HepG2 (cell line): ENCODE measurements around the gene SPAG9. TPM values are rescaled to one million over a fixed set of nuclear protein-coding genes. Genes with fewer than 3 reads are reported as not detected.

Experiments used
- CAMTA2 ChIP-seq: sonication (generic); formaldehyde crosslinking; IDR thresholded peaks from 2 replicates; pipeline ENCODE4 v1.4.0; 2020; ENCODE audit warnings: mild to moderate bottlenecking, missing genetic modification reagents, borderline replicate concordance
- CCAR2 ChIP-seq: fragments of 200-400 bp; formaldehyde crosslinking; optimal IDR thresholded peaks from 2 replicates; pipeline ENCODE3; 2018; ENCODE audit warnings: low read depth, mild to moderate bottlenecking, low read length, moderate library complexity
- EHMT2 ChIP-seq: fragments of 200-600 bp; sonication (generic); IDR thresholded peaks from 2 replicates; pipeline ENCODE4 v1.7.0; 2017; ENCODE audit warnings: antibody characterized with exemption, low read depth, low read length, borderline replicate concordance
- JUNB ChIP-seq: sonication (generic); formaldehyde crosslinking; IDR thresholded peaks from 2 replicates; pipeline ENCODE4 v1.8.0; 2022; ENCODE audit warnings: missing genetic modification reagents, mild to moderate bottlenecking, borderline replicate concordance
- MBNL3 ChIP-seq: fragments of 250-450 bp; sonication (Bioruptor Pico); conservative IDR thresholded peaks from 2 replicates; pipeline ENCODE4 v1.8.0; 2022; ENCODE audit warnings: mild to moderate bottlenecking, inconsistent platforms
- MLX ChIP-seq: IDR thresholded peaks from 2 replicates; pipeline ENCODE4 v1.6.1; 2016
- MTF1 ChIP-seq: sonication (generic); formaldehyde crosslinking; IDR thresholded peaks from 2 replicates; pipeline ENCODE4 v1.5.0; 2020; ENCODE audit warnings: missing genetic modification reagents
- MTF2 ChIP-seq: sonication (generic); formaldehyde crosslinking; IDR thresholded peaks from 2 replicates; pipeline ENCODE4 v1.5.0; 2020; ENCODE audit warnings: missing genetic modification reagents, borderline replicate concordance
- NFYC ChIP-seq: IDR thresholded peaks from 2 replicates; pipeline ENCODE4 v1.6.1; 2016; ENCODE audit warnings: missing genetic modification reagents, missing compliant biosample characterization
- NR1H2 ChIP-seq: sonication (generic); formaldehyde crosslinking; IDR thresholded peaks from 2 replicates; pipeline ENCODE4 v1.8.1; 2022; ENCODE audit warnings: low read depth, missing genetic modification reagents, borderline replicate concordance
- RAD51 ChIP-seq: fragments of 450-650 bp; IDR thresholded peaks from 2 replicates; pipeline ENCODE4 v1.6.1; 2016; ENCODE audit warnings: borderline replicate concordance
- SAP130 ChIP-seq: IDR thresholded peaks from 2 replicates; pipeline ENCODE4 v1.6.1; 2016; ENCODE audit warnings: low read depth
- SMAD9 ChIP-seq: sonication (generic); formaldehyde crosslinking; IDR thresholded peaks from 2 replicates; pipeline ENCODE4 v1.5.1; 2020; ENCODE audit warnings: mild to moderate bottlenecking, missing genetic modification reagents
- SP4 ChIP-seq: sonication (generic); formaldehyde crosslinking; IDR thresholded peaks from 2 replicates; pipeline ENCODE4 v1.8.1; 2023; ENCODE audit warnings: mild to moderate bottlenecking, missing genetic modification reagents
- SRY ChIP-seq: sonication (generic); formaldehyde crosslinking; IDR thresholded peaks from 2 replicates; pipeline ENCODE4 v1.8.0; 2022; ENCODE audit warnings: mild to moderate bottlenecking, missing genetic modification reagents
- TAF15 ChIP-seq: fragments of 200-400 bp; formaldehyde crosslinking; IDR thresholded peaks from one replicate; pipeline ENCODE4 v1.6.1; 2018; ENCODE audit warnings: mild to moderate bottlenecking, low read depth, low read length; ENCODE audit not compliant: poor library complexity, severe bottlenecking
- THAP9 ChIP-seq: sonication (generic); formaldehyde crosslinking; IDR thresholded peaks from 2 replicates; pipeline ENCODE4; 2020; ENCODE audit warnings: missing genetic modification reagents, mild to moderate bottlenecking, borderline replicate concordance
- TP53 ChIP-seq: sonication (generic); formaldehyde crosslinking; conservative IDR thresholded peaks from 2 replicates; pipeline ENCODE4 v1.4.0; 2020; ENCODE audit warnings: missing genetic modification reagents
- ZNF121 ChIP-seq: sonication (generic); formaldehyde crosslinking; IDR thresholded peaks from 2 replicates; pipeline ENCODE4 v1.5.0; 2020; ENCODE audit warnings: mild to moderate bottlenecking, missing genetic modification reagents
- ZNF276 ChIP-seq: sonication (generic); formaldehyde crosslinking; IDR thresholded peaks from 2 replicates; pipeline ENCODE4 v1.4.0; 2020; ENCODE audit warnings: mild to moderate bottlenecking, low read depth, missing genetic modification reagents
- ZNF709 ChIP-seq: sonication (generic); formaldehyde crosslinking; IDR thresholded peaks from 2 replicates; pipeline ENCODE4 v1.5.0; 2020; ENCODE audit warnings: mild to moderate bottlenecking, missing genetic modification reagents
- ZNF782 ChIP-seq: sonication (generic); formaldehyde crosslinking; IDR thresholded peaks from 2 replicates; pipeline ENCODE4 v1.4.0; 2020; ENCODE audit warnings: missing genetic modification reagents, mild to moderate bottlenecking, borderline replicate concordance
- ZNF83 ChIP-seq: sonication (generic); formaldehyde crosslinking; IDR thresholded peaks from 2 replicates; pipeline ENCODE4 v1.4.0; 2020; ENCODE audit warnings: missing genetic modification reagents, mild to moderate bottlenecking, borderline replicate concordance
- ZNF878 ChIP-seq: sonication (generic); formaldehyde crosslinking; IDR thresholded peaks from 2 replicates; pipeline ENCODE4 v1.8.1; 2023; ENCODE audit warnings: mild to moderate bottlenecking, missing genetic modification reagents, moderate library complexity
- ZSCAN20 ChIP-seq: sonication (generic); formaldehyde crosslinking; IDR thresholded peaks from 2 replicates; pipeline ENCODE4 v1.4.0; 2020; ENCODE audit warnings: missing genetic modification reagents, mild to moderate bottlenecking, borderline replicate concordance
- ZSCAN29 ChIP-seq: sonication (generic); formaldehyde crosslinking; conservative IDR thresholded peaks from 2 replicates; pipeline ENCODE4 v1.4.0; 2020; ENCODE audit warnings: mild to moderate bottlenecking, missing genetic modification reagents
- polyA plus RNA-seq, 8 experiments: library from polyadenylated mRNA; depleted of rRNA in 3 of 8; stranded (reverse) in 7 of 8; unstranded in 1 of 8; fragments of >200 nt; fragmentation: Illumina TruSeq in 4 of 8; extraction: Trizol in 4 of 8; gene quantifications; 2 replicates each; pipeline versions ENCODE4 v1.2.1 to v1.2.3, GENCODE V29; 2011 to 2016; ENCODE audit warnings: low read depth in 4 of 8, missing spikeins in 1 of 8, mixed read lengths in 1 of 8; ENCODE audit not compliant: insufficient read depth in 1 of 8
- total RNA-seq, 5 experiments: library from RNA; depleted of rRNA; stranded (reverse); fragments of >200 nt; fragmentation: Illumina TruSeq; extraction: Trizol; gene quantifications; 2 replicates each; pipeline ENCODE4 v1.2.3, GENCODE V29; 2016; ENCODE audit warnings: low read depth in 1 of 5

Gene SPAG9
- total and polyA plus RNA-seq, 2 of the 13 experiments (the other 11 are each of a cell fraction or from before 2014, with no cell fraction given): 43.2 to 78.6 TPM

GRCh38 chr17:51121620-51122472, 1.2 kb upstream of the SPAG9 start (continued):
- no peak for TF ChIP-seq CAMTA2 (CRISPR knock-in tag)
- no peak for TF ChIP-seq TAF15
- TF ChIP-seq CCAR2: no peak
- TF ChIP-seq EHMT2: no peak
- peak; percentile 78 for TF ChIP-seq RAD51
- TF ChIP-seq ZSCAN20 (CRISPR knock-in tag): no peak
- TF ChIP-seq THAP9: no peak
- no peak for TF ChIP-seq ZNF878 (CRISPR knock-in tag)
- TF ChIP-seq SRY (CRISPR knock-in tag): no peak
- TF ChIP-seq NR1H2 (CRISPR knock-in tag): no peak
- TF ChIP-seq JUNB (CRISPR knock-in tag): no peak
- no peak for TF ChIP-seq ZNF121
- no peak for TF ChIP-seq TP53 (CRISPR knock-in tag)
- TF ChIP-seq ZNF782 (CRISPR knock-in tag): no peak
- TF ChIP-seq SMAD9: no peak
- TF ChIP-seq ZNF83 (CRISPR knock-in tag): no peak
- no peak for TF ChIP-seq ZNF276 (CRISPR knock-in tag)
- peak; percentile 59; the same call in 1 of the 2 replicates for TF ChIP-seq MLX (CRISPR knock-in tag)
- TF ChIP-seq NFYC: no peak
- TF ChIP-seq MTF1 (CRISPR knock-in tag): no peak
- TF ChIP-seq SP4: peak; percentile 19; the same call in 1 of the 2 replicates
- peak; percentile 96 for TF ChIP-seq SAP130
- TF ChIP-seq MTF2: no peak
- 0 out of 2 replicates have a peak, but pooled peaks have one; percentile 51 for TF ChIP-seq ZNF709 (CRISPR knock-in tag)
- no peak for TF ChIP-seq ZSCAN29 (CRISPR knock-in tag)
- no peak for TF ChIP-seq MBNL3 (CRISPR knock-in tag)
